ENCODE measurements around the gene RBM12.

GRCh38 chr20:35664466-35665206 is at the start of gene RBM12, which contains the start of gene CPNE1:
- TF ChIP-seq, protein P1, sequence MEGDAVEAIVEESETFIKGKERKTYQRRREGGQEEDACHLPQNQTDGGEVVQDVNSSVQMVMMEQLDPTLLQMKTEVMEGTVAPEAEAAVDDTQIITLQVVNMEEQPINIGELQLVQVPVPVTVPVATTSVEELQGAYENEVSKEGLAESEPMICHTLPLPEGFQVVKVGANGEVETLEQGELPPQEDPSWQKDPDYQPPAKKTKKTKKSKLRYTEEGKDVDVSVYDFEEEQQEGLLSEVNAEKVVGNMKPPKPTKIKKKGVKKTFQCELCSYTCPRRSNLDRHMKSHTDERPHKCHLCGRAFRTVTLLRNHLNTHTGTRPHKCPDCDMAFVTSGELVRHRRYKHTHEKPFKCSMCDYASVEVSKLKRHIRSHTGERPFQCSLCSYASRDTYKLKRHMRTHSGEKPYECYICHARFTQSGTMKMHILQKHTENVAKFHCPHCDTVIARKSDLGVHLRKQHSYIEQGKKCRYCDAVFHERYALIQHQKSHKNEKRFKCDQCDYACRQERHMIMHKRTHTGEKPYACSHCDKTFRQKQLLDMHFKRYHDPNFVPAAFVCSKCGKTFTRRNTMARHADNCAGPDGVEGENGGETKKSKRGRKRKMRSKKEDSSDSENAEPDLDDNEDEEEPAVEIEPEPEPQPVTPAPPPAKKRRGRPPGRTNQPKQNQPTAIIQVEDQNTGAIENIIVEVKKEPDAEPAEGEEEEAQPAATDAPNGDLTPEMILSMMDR (IDR thresholded peaks at IDR 0.05), result no peak
- peak; percentile 83 for TF ChIP-seq POLR2A (IDR thresholded peaks at IDR 0.05)

Data from right lobe of liver (tissue), 4 donors.